ENCODE measurements around the gene ERC2. TPM values are rescaled to one million over a fixed set of nuclear protein-coding genes. Genes with fewer than 3 reads are reported as not detected.

Gene ERC2
- total RNA-seq, 3 donors from 2014 or later (not counting 1 experiment from before 2014, with no cell fraction given) = not detected

- Histone ChIP-seq H3K4me3 (ENCODE audit: low read length) (no peak overlapping the region), H3K27ac (ENCODE audit: low read length) (no peak overlapping the region), H3K4me1 (ENCODE audit: control insufficient read depth, insufficient read depth, low read length) (no peaks in the 10 kb centered on the region), H3K36me3 (ENCODE audit: control insufficient read depth, insufficient read depth, low read length) (no peaks in the 10 kb centered on the region), H3K27me3 (ENCODE audit: control insufficient read depth, insufficient read depth, low read length) (no peaks in the 10 kb centered on the region), H3K9me3 (ENCODE audit: control insufficient read depth, insufficient read depth, low read length) (peaks cover 3% of the 10 kb centered on the region)
- no peaks in the 10 kb centered on the region for H3K27me3 Mint-ChIP-seq (ENCODE audit: low read depth in 2 of 2)
- intact Hi-C loops (cut with micrococcal nuclease) = no loop called here
- H3K9me3 Mint-ChIP-seq = peaks cover 4 to 7% of the 10 kb centered on the region in 2 donors
- ATAC-seq (no peak), DNase-seq (no peak)
- H3K27ac Mint-ChIP-seq = no peak overlapping the region
- H3K4me1 Mint-ChIP-seq = peaks cover 8 to 9% of the 10 kb centered on the region in 2 donors
- no peaks in the 10 kb centered on the region for H3K36me3 Mint-ChIP-seq
- no peak for TF ChIP-seq CTCF (IDR thresholded peaks at IDR 0.05)
- H3K4me3 Mint-ChIP-seq = no peak overlapping the region
- WGBS (ENCODE audit: insufficient coverage) = 60% methylated on average over 9 of the region's 9 CpGs
Observed at GRCh38 chr3:55639896-55640765, 828.1 kb downstream of the ERC2 start.

DNA sequence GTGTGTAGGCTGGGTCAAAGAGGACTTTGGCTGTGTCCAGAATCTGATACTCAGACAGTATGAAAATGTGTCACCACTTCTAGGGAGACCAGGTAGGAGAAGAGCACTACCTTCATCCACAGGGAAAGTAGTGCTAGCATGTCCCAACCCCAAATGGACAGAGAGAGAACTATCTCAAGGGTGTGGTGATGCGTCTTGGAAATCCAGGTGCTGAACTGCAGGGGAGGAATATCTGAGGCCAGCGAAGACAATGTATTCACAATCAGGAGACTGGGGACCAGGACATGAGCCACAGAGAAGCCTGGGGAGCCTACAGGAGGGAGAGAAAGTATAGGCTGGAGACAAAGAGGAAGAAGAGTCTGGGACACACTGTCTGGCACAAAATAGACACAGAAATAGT, 829.1 kb downstream of the ERC2 start:
- no peak for ATAC-seq
- TF ChIP-seq CTCF (IDR thresholded peaks at IDR 0.05) = no peak

DNA sequence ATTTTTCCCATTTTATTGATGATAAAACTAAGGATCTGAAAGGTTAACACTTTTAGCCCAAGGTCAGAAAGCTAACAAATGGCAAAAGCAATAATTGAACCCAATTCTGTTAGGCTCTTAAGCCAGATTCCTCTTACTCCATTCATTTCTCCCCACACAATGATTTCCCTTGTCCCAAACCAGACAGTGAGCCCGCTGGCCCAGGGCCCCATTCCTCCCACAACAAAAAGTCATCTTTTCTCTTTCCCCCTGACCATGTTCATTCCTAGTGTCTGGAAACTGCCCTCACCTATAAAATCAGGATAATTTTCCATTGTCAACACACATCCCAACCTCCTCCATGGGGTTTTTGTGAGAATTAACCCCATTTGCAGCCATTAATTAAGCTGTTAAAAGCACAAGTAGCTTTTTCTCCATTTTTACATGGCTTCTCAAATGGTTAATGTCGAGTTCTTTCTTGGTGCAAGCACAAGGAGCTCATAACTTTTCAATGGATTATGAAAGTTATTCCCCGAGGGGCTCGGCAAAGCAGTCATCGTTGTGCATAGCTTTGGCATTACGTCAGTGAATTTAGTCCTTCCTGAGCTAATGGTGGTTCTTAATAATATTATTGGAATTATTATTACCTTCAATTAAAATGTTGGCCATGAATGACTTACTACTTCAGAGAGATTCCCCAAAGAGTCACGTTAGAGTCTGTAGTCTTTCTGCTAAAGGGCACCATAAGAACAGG, 830.2 kb downstream of the ERC2 start:
- H3K27me3 ChIP-seq (ENCODE audit: control insufficient read depth, insufficient read depth, low read length) = no peaks in the 10 kb centered on the region
- Mint-ChIP-seq H3K27ac (no peak overlapping the region), H3K27me3 (ENCODE audit: low read depth in 2 of 2) (no peaks in the 10 kb centered on the region), H3K4me1 (peaks cover 8 to 9% of the 10 kb centered on the region in 2 donors), H3K9me3 (peaks cover 4 to 7% of the 10 kb centered on the region in 2 donors), H3K4me3 (no peak overlapping the region), H3K36me3 (no peaks in the 10 kb centered on the region)
- 81% methylated on average over 6 of the region's 7 CpGs for WGBS (ENCODE audit: insufficient coverage)
- H3K4me3 ChIP-seq (ENCODE audit: low read length) = no peak overlapping the region
- no peaks in the 10 kb centered on the region for H3K36me3 ChIP-seq (ENCODE audit: control insufficient read depth, insufficient read depth, low read length)
- DNase-seq = no peak
- peaks cover 3% of the 10 kb centered on the region for H3K9me3 ChIP-seq (ENCODE audit: control insufficient read depth, insufficient read depth, low read length)
- no peak overlapping the region for H3K27ac ChIP-seq (ENCODE audit: low read length)
- no peaks in the 10 kb centered on the region for H3K4me1 ChIP-seq (ENCODE audit: control insufficient read depth, insufficient read depth, low read length)
- intact Hi-C loops (cut with micrococcal nuclease) = no loop called here
- TF ChIP-seq CTCF (IDR thresholded peaks at IDR 0.05) = no peak
- no peak for ATAC-seq

More for the DNA sequence above, 829.1 kb downstream of the ERC2 start:
- no peaks in the 10 kb centered on the region for H3K27me3 Mint-ChIP-seq (ENCODE audit: low read depth in 2 of 2)
- peak overlapping the region; percentile 11 for H3K4me3 Mint-ChIP-seq
- peaks cover 8 to 9% of the 10 kb centered on the region in 2 donors for H3K4me1 Mint-ChIP-seq
- no peaks in the 10 kb centered on the region for H3K4me1 ChIP-seq (ENCODE audit: control insufficient read depth, insufficient read depth, low read length)
- H3K9me3 Mint-ChIP-seq = peaks cover 4 to 7% of the 10 kb centered on the region in 2 donors
- intact Hi-C loops (cut with micrococcal nuclease) = no loop called here
- H3K4me3 ChIP-seq (ENCODE audit: low read length) = no peak overlapping the region
- peaks cover 3% of the 10 kb centered on the region for H3K9me3 ChIP-seq (ENCODE audit: control insufficient read depth, insufficient read depth, low read length)
- no peaks in the 10 kb centered on the region for H3K36me3 ChIP-seq (ENCODE audit: control insufficient read depth, insufficient read depth, low read length)
- no peak for DNase-seq
- no peak overlapping the region for H3K27ac Mint-ChIP-seq
- H3K36me3 Mint-ChIP-seq = no peaks in the 10 kb centered on the region
- no peaks in the 10 kb centered on the region for H3K27me3 ChIP-seq (ENCODE audit: control insufficient read depth, insufficient read depth, low read length)
- 93% methylated on average over 2 of the region's 2 CpGs for WGBS (ENCODE audit: insufficient coverage)
- no peak overlapping the region for H3K27ac ChIP-seq (ENCODE audit: low read length)

All from natural killer cell (primary cell).